HFF-Myc (cell line): Measurements from ENCODE around the gene IVNS1ABP.
"Not testable (repeated sequence)": the region's sequence is repeated elsewhere in the genome, so short reads cannot be mapped to it uniquely, and the experiment has no call there.

Experiments used
- DNase-seq: peaks from one replicate; pipeline ENCODE4 v3.0.0-alpha.2; 2011; ENCODE audit warnings: low read depth; ENCODE audit errors: extremely low read depth
- H3K4me3 ChIP-seq: replicated peaks from 2 replicates; pipeline ENCODE4 v1.5.1; 2011; ENCODE audit warnings: low read depth, mild to moderate bottlenecking, control low read depth, low read length
- CTCF ChIP-seq: IDR thresholded peaks from 2 replicates; pipeline ENCODE4 v1.5.1; 2012; ENCODE audit warnings: mild to moderate bottlenecking, low read depth, low read length, control low read depth; ENCODE audit errors: missing control alignments

The IVNS1ABP gene

GRCh38 chr1:185262151-185262550, 54.9 kb downstream of the IVNS1ABP start:
- no peak for TF ChIP-seq CTCF
- H3K4me3 ChIP-seq = no peak overlapping the region
- DNase-seq = no peak

GRCh38 chr1:185260611-185261010, 56.4 kb downstream of the IVNS1ABP start:
- TF ChIP-seq CTCF = no peak
- DNase-seq = no peak
- H3K4me3 ChIP-seq = no peak overlapping the region

DNA sequence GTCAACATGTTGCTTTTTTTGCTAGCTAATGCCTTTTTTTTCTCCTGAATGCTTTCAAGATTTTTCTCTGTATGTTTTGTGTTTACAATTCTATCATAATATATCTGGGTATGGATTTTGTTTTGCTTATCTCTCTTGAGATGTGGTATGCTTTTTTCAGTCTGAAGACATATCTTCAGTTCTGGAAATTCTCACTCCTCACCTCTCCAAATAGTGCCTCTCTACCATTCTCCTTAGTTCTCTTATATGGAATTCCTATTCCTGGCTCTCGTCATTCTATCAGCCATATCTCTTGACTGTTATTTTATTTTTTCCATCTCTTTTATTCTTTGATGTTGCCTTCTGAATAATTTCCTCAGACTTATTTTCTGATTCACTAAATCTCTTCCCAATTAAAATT, 58.4 kb downstream of the IVNS1ABP start:
- TF ChIP-seq CTCF = no peak
- no peak for DNase-seq
- H3K4me3 ChIP-seq = no peak overlapping the region

DNA sequence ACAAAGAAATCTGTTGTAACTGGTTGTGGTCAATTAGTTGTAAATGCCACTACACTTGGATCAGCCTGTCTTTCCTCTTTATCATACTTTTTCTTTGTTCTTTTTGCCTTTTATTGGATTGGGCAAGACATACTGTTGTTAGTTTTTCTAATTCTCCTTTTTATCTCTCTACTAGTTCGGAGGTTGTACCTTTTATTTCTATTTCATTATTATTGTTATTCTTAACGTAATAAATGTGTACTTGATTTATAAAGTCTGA, 59.2 kb downstream of the IVNS1ABP start:
- no peak for DNase-seq
- H3K4me3 ChIP-seq = no peak overlapping the region
- no peak for TF ChIP-seq CTCF

- not testable (repeated sequence) for DNase-seq
Observed at GRCh38 chr1:185257116-185257949, 59.7 kb downstream of the IVNS1ABP start.

GRCh38 chr1:185255595-185255994, 61.4 kb downstream of the IVNS1ABP start:
- DNase-seq, H3K4me3 ChIP-seq: not testable (repeated sequence)

More at GRCh38 chr1:185257116-185257949, 59.7 kb downstream of the IVNS1ABP start:
- H3K4me3 ChIP-seq = not testable (repeated sequence)

DNA sequence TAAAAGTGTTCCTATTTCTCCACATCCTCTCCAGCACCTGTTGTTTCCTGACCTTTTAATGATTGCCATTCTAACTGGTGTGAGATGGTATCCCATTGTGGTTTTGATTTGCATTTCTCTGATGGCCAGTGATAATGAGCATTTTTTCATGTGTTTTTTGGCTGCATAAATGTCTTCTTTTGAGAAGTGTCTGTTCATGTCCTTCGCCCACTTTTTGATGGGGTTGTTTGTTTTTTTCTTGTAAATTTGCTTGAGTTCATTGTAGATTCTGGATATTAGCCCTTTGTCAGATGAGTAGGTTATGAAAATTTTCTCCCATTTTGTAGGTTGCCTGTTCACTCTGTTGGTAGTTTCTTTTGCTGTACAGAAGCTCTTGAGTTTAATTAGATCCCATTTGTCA, 64.6 kb downstream of the IVNS1ABP start:
- not testable (repeated sequence) for DNase-seq, H3K4me3 ChIP-seq

DNA sequence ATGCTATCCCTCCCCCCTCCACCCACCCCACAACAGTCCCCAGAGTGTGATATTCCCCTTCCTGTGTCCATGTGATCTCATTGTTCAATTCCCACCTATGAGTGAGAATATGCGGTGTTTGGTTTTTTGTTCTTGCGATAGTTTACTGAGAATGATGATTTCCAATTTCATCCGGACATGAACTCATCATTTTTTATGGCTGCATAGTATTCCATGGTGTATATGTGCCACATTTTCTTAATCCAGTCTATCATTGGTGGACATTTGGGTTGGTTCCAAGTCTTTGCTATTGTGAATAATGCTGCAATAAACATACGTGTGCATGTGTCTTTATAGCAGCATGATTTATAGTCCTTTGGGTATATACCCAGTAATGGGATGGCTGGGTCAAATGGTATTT, 65.1 kb downstream of the IVNS1ABP start:
- not testable (repeated sequence) for DNase-seq, H3K4me3 ChIP-seq

- no peak overlapping the region for H3K4me3 ChIP-seq
- no peak for TF ChIP-seq CTCF
- DNase-seq = no peak
Observed at GRCh38 chr1:185250063-185250462, 67.0 kb downstream of the IVNS1ABP start.
